Posterior cingulate gyrus (tissue), 11 donors: ENCODE measurements around the gene REV1.

Experiments
- DNase-seq, 10 donors: peaks; one replicate each; pipeline versions ENCODE4 v3.0.0 to v3.0.0-alpha.2; 2020 to 2021; ENCODE audit warnings: mixed read lengths in 3 of 10
- intact Hi-C: fragments of 100-400 bp; cut with DNase I; formaldehyde crosslinking; loops from one replicate; pipeline ENCODE4 v1.15.1; 2023

Gene REV1

DNA sequence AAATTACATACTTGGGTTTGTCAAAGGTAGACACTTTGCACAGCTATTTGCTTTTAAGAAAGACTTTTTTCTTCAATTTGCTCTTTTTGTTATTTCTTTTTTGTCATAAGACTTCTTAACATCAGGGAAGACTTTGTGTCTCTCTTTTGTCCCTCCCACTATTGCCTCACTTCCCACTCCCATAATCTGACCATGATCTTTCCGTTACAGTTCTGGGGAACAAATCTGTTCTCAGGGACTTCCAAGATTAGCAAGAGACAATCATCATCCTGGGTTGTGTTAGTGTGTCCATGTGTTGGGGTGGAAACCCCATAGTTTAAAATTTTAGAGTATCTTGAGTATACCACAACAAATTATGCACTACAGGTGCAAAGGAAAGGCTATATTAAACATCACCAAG is 75.3 kb downstream of the REV1 start:
- intact Hi-C loops = no loop called here
- DNase-seq = no peak

DNA sequence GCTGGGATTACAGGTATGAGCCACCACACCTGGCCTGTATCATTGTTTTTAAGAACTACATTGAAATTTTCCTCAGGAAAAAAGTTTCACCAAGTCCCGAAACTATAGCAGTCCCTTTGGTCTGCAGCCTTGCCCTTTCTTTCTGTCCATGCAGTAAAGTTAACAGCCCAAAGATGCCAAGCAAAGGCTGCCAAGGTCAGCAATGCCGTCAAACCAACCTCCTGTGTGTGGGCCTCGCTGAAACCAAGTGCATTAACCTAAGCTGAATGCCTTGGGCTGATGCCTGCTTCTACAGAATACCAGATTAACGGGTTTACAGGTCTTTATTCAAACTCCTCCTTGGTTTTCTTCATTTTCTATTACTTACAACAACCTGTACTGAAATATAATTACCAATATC is 79.5 kb downstream of the REV1 start:
- intact Hi-C loops = no loop called here
- DNase-seq = no peak

DNA sequence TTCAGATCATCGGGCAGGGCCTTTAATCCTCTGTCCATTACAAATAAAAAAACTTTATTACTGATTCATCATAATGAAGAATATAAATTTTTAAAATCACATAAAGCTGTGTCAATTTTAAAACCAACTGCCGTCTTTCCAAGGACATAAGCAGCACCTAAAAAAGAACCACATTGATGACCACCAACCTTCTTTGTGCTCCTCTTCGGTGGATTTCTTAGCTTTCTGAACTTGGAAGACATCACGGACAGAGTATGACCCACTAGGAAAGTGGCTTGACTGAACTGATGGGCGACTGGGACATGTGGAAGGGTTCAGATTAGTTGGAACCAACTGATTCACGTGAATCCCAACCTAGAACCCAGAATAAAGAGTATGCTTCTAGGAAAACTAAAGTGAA is 83.7 kb downstream of the REV1 start:
- intact Hi-C loops = no loop called here

DNA sequence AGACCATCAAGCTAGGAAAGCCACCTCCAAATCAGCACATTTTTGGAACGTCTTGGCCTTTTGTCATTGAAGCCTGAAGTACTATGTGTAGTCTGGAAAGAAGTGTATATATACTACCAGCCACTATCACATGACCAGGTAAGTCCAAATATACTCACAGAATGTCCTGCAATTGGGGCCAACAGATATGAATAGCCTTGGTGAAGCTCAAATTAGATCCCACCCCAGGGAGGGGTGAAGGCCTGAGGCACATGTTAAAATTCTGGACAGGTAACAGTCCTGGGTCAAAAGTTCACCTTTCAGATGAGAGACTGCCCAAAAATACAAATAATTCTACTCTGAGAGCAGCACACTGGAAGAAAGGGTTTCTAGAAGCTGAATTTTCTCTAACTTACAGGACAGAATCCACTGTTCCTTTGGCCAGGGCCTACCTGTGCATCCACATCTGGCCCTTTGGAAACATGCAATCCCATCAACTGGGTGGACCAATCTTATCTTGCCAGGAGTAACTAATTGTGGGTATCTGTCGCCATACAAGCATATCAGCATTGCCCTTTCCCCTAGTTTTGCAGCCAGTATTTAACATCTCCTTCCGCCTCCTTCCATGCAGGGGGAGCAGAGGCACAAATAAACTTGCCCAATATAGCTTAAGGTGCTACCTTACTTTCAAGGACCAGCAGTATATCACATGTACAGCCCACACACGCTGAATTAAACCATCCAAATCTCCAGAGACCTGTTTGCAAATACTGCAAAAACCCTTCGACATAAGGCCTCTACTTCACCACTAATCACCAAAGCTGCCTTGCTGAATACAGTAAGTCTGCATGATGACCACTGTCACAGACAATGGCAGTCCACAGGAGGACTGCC is 84.8 kb downstream of the REV1 start:
- intact Hi-C loops = no loop called here
- no peak for DNase-seq

More for the DNA sequence above, 83.7 kb downstream of the REV1 start:
- DNase-seq = no peak

DNA sequence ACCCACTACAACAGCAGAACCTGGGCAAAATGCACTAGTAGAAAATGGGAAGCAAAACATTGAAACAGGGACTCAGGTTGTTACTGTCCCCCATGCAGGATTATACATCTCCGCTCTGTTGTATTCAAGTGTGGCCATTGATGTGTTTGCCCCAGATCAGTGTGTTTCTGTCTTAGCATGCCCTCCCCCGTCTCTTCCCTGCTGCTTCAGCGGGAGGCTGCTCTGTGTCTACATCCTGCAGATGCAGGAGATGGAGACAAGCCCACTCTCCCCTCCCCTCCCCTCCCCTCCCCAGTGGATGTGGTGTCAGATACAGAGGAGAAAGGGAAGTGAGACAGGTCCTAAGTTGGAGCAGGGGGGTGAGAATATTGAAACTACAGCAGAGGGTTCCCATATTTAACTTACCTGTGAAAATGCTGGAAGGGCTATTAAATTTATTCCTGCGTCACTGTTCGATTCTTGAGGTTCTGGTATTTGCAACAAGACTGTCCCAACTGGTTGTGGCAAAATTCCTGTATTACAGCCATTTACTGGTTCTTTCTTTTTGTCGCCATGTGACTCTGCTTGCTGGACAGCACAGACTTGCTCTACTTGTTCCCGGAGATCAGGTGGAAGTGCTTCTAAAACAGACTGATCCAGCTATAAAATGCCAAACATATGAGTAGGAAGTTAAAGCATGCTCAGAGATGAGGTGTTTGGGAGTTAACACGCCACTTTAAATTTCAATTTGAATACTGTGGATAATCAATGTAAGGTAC is 85.6 kb downstream of the REV1 start:
- intact Hi-C loops = no loop called here
- DNase-seq = no peak

DNA sequence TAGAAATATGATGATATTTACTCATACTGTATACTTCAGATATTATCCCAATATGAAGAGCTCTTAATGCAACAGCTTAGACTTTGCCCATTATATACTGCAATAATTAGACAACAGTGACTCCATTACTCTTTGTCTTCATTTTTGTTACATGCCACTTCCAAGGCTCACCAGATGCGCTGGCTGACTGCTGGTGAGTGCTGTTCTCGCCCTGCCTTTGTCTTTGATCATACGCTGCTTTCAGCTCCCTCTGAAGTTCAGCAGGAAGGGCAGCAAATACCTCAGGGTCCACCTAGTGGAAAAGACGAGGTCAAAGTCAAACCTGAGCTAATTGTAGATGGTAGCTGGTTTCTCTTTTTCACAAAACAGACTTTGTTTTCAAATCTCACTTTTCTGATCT is 86.3 kb downstream of the REV1 start:
- no peak for DNase-seq
- intact Hi-C loops = no loop called here

DNA sequence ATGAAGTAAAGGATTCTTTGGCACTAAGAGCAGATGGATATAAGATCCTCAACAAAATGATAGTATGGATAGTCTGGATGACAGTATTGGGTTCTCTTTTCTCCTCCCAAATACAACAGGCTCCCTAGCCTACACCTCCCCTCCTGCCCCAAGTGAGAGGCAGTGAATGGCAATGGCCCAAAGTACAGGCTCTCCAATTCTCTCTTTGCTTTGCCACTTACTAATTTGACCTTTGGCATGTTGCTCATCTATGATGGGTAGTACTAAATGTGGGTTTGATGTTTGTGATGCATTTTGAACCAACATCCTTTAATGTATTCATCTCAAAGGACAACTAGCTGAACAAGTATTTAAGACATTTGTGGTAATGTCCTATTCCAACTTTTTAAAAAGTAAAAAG is 86.7 kb downstream of the REV1 start:
- intact Hi-C loops = no loop called here
- DNase-seq = no peak

DNA sequence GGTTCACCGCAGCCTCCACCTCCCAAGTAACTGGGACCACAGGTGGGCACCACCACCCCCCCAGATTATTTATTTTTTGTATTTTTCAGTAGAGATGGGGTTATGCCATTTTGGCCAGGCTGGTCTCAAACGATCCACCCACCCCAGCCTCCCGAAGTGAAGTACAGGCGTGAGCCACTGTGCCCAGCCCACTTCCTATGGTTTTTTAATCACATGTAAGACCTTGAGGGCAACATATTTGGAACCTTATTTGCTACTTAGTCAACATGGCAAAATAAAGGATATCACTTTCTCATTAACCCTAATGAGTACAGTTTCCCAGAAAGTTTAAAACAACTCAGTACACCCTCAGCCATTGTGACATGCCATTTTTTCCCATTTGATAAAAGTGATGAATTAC is 88.0 kb downstream of the REV1 start:
- intact Hi-C loops = no loop called here
- no peak for DNase-seq

DNA sequence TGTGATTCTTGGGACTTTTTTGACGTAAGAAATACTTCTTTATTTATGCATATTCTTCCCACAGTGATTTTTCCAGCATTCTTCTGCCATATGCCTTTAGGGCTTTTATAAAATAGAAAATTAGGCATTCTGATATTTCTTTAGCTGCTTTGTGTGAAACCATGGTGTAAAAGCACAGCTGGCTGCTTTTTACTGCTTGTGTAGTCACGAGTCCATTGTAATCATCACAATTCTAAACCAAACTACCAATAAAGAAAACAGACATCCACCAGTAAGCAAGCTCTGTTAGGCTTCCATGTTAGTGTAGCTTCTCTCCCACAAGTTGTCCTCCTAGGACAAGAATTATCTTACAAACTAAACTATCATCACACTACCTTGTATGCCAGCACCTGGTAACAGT is 90.0 kb downstream of the REV1 start:
- DNase-seq = no peak
- intact Hi-C loops = loop anchor here (1.0 kb wide), 1 partner anchor 49 kb away; no protein-coding TSS in a partner anchor

DNA sequence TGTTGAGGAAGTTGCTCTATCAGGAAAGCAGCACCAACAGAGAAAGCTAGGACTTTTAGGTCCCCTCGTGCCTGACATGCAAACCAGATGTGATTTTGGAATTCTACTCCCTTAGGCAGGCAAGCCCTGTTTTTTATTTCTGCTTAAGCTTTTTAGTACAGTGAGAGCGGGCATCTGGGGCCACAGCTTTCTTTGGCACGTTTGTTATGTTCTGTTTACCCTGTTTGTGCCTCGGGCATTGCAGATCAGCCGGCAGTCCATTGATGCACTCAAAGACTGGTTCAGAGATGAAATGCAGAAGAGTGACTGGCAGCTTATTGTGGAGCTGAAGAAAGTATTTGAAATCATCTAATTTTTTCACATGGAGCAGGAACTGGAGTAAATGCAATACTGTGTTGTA is 90.8 kb downstream of the REV1 start:
- no peak for DNase-seq
- intact Hi-C loops = no loop called here

DNA sequence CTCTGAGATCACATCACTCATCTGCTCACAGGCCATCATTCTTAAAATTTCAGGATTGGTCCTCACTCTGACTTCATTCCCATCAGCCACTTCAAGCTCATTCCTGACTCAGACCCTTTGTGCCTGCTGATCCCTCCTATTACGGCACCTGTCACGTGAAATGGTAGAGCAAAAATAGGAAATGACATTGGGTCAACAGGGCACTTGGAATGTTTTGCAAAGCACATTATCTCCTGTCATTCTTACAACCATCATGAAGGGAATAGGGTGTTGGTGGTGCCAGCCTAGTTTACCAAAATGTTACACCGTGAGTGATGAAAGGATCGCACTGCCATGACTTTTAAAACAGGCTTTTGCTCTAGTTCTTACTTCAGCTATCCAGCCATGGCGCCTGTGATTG is 91.5 kb downstream of the REV1 start:
- intact Hi-C loops = no loop called here

DNA sequence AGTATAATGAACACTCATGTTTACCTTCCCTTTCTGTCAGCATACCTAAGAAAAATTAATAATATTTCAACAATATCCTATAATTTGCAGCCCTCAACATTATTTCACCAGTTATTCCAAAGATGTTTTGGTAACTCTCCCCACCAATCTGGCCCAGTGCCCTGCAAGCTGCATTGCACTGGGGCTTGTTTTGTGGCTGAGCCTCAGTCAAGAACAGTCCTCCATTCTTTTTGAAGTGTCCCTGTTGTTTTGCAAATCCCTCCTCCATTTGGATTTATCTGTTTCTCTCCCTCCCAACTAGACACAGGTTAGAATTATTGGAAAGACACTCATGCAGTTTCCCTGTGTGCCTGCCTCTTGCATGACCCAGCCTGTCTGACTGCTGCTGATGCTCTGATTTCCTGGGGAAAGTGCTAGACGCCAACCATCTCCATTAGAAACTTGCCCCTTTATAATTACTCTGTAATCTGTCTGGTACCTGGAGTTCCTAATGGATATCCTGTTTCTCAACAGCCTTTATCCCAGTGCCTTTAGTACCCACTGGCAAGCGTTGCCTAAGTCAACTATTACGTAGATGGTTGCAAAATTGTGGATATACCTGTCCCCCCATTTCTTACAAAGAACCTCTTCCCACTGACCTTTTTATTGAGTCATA is 92.4 kb downstream of the REV1 start:
- intact Hi-C loops = no loop called here
- peak in 5 of 10 donors; percentile 29 to 65 (median 43) for DNase-seq

More for the DNA sequence above, 91.5 kb downstream of the REV1 start:
- no peak for DNase-seq

DNA sequence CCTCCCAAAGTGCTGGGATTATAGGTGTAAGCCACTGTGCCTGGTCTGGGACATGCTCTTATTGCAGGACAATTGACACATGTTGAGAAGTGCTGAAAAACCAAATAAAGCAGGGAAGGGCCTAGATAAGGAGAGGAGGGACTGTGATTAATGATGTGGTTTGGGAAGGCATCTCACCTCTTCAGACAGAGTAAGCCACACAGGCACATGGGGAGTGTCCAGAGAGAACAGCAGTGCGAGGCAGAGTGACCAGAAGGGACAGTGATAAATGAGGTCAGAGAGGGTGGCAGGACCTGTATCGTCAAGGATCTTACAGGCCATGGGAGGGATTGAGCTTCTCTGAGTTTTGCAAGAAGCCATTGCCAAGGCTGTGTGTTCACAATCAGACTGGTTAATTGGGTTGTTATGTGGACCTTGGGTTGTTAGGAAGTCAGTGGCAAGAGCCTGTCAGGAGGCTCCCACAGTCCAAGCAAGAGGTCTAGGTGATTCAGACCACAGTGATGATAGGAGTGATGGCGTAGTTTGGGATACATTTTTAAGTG is 94.2 kb downstream of the REV1 start:
- intact Hi-C loops = no loop called here
- DNase-seq = no peak

DNA sequence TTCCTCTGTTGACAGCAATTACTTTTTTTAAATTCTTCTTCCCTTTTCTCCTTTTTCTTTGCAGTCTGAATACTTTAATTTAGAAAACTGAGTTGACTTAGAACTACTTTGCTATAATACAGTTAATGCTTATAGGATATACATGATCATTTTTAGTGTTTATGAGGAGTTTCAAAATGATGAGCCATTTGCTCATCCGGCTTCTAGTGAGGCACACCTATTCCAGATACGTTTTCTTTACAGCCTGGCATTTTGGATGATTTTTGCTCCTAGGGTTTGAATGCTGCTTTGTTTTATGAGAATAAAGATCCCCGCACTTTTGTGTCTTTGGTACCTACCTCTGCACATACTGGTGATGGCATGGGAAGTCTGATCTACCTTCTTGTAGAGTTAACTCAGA is 99.9 kb downstream of the REV1 start:
- no peak for DNase-seq
- intact Hi-C loops = no loop called here

DNA sequence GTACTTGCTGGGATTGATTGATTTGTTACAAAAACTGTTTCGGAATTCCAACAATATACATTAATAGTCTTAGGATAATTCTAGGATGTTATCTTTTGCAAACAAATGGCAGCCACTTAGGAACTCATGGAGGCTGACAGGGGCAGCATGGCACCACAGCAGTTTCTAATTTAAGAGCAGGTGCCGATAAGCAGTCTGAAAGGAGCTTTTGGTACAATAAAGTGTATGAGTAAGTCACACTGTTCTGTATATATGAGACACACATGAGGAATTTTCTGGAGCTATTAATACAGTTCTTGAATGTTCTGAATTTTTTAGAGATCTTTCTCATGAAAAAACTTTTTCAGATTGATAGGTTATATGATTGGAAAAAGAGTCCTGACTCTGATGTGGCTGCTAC is 100.4 kb downstream of the REV1 start:
- intact Hi-C loops = no loop called here
- no peak for DNase-seq

DNA sequence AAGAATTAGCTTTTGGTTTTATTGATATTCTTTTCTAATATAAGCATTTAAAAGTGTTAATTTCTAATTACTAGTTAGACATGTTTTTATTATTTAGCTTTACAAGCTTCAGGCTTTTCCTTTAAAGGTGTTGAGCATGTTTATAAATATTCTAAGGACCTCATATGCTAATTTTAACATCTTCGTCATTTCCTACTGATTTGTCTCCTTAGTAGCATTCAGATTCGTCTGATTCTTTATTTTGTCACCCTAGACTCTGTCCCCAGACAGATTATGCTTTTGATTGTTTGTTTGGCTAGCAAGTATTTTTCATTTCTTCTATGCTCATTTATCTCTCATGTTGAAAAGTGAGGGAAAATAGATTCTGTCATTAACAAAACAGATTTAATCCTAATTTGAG is 100.9 kb downstream of the REV1 start:
- intact Hi-C loops = no loop called here
- no peak for DNase-seq

DNA sequence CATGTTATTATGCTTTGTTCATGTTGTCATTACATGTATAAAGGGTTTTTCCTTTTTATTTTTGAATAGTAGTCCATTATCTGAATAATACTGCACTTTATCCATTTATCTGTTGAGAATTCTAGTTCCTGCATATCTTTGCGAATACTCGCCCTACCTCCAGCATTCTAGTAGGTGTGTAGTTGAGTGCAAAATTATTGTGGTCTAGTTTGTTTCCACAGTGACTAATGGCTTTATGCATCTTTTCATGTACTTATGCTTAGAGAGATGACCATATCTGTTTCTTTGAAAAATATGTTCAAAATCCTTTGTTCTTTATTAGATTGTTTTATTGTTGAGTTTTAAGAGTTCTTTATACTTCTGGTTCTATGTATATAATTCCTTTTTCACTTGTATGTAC is 103.8 kb downstream of the REV1 start:
- no peak for DNase-seq
- intact Hi-C loops = no loop called here

DNA sequence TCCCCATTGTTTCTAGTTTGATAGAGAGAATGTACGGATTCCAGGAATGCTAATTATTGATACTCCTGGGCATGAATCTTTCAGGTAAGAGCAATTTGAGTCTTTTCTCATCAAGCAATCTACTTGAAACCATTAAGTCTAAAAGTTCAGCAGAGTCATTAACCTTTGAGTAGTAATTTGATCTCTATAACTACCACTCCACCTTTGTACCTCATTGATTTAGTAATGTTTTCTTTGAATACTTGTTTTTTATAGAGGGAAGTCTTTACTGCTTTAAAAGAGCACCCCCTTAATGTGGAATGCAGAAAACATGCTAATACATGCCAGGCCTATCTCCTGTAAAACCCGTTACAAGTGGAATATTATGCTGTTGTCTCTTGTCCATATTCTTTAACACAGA is 107.7 kb downstream of the REV1 start:
- intact Hi-C loops = no loop called here
- DNase-seq = no peak

DNA sequence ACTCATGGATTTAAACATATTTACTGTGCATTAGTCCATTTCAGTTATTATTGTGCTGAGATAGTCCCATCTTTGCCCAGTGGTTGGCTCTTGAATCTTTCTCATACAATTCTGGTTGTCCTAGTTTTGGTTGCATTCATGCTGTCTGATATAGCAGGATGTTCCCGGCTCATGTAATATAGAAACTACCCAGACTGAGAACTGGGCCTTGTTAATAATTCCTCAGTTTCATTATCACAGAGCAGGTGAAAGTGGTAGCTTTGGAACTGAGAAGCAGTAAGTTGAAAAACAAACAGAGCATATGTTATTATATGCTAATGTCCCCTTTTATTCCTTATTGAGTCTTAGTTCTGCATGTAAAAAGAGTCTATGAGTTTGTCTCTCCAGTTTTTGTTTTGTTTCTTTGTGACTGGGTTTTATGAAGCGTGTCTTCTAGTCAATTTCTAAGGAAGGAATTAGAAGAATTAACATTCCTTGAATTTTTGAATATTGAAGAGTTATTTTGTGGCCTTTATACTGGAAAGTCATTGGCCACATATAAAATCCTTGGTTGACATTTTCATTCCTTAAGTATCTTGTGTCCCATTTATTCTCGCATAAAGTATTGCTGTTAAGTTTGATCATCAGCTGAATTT is 109.3 kb downstream of the REV1 start:
- intact Hi-C loops = no loop called here
- DNase-seq = no peak

DNA sequence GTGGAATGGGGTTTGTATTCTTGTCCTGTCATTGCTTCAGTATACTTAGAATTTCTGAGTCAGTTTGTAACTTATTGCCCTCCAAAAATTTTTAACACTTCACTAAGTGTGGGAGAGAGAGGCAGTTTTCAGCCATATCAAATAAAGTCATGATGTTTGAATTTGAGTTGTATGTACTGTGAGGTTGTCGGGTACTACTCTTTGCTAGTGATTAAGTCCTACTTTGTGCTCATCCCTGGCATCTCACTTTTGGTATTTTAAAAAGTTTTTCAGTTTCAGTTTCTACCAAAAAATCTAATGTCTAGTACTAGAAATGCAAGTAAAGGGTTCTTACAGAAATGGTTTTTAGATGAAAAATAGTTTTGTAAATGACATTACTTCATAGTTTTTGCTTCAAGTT is 111.9 kb downstream of the REV1 start:
- DNase-seq = no peak
- intact Hi-C loops = no loop called here
